BLaER1 (cell line): ENCODE data around the gene POU2F2.

Experiments
- H3K27ac ChIP-seq: shearing (Covaris generic); formaldehyde crosslinking; 2 replicates; pipeline ENCODE4 v1.8.1; 2022
- H3K27me3 ChIP-seq: shearing (Covaris generic); formaldehyde crosslinking; 2 replicates; pipeline ENCODE4 v1.8.1; 2022
- H3K36me3 ChIP-seq: shearing (Covaris generic); formaldehyde crosslinking; 2 replicates; pipeline ENCODE4 v1.8.1; 2022
- H3K4me1 ChIP-seq: shearing (Covaris generic); formaldehyde crosslinking; 2 replicates; pipeline ENCODE4 v1.8.1; 2022
- H3K4me2 ChIP-seq: shearing (Covaris generic); formaldehyde crosslinking; 2 replicates; pipeline ENCODE4 v1.8.1; 2022
- H3K4me3 ChIP-seq: shearing (Covaris generic); formaldehyde crosslinking; 2 replicates; pipeline ENCODE4 v1.8.1; 2022
- H3K9ac ChIP-seq: shearing (Covaris generic); formaldehyde crosslinking; 2 replicates; pipeline ENCODE4 v1.8.1; 2022
- H3K9me3 ChIP-seq: shearing (Covaris generic); formaldehyde crosslinking; 2 replicates; pipeline ENCODE4 v1.8.1; 2022
- H4K20me1 ChIP-seq: shearing (Covaris generic); formaldehyde crosslinking; 2 replicates; pipeline ENCODE4 v1.8.1; 2022
- Cebpa-rat ChIP-seq: shearing (Covaris generic); IDR thresholded peaks from 2 replicates; pipeline ENCODE4 v1.8.1; 2022

Gene POU2F2

DNA sequence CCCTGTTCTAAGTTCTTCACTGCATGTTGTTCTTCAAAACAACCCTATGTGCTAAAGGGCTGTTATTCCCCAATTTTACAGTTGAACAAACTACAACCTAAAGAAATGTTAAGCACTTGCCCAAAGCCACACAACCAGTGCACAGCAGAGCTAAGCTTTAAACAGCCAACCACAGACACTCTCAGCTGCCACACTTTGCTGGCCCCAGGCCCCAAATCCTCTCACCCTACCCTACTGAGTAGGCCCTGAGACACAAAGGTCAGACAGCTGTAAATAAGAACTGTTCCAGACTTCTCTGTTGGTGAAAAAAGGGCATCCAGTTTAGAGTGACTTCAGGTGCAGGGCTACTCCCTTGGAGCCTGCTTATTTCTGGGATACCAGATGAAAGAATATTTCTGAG lies 92.2 kb downstream of the POU2F2 start:
- TF ChIP-seq Cebpa-rat, result no peak
- Histone ChIP-seq H3K4me3 (no peak overlapping the region), H3K27me3 (no peaks in the 10 kb centered on the region), H4K20me1 (peaks cover 4% of the 10 kb centered on the region; the same call in 1 of the 2 replicates), H3K36me3 (peaks cover 91% of the 10 kb centered on the region), H3K27ac (no peak overlapping the region), H3K9ac (no peak overlapping the region), H3K9me3 (no peaks in the 10 kb centered on the region), H3K4me2 (no peak overlapping the region), H3K4me1 (0 out of 2 replicates have a peak, but pooled peaks cover 1% of the 10 kb centered on the region)

GRCh38 chr19:42038666-42039065 lies 93.6 kb downstream of the POU2F2 start:
- Histone ChIP-seq H3K27me3 (no peaks in the 10 kb centered on the region), H3K9ac (no peak overlapping the region), H3K36me3 (peaks cover 86% of the 10 kb centered on the region), H3K9me3 (no peaks in the 10 kb centered on the region), H3K4me3 (no peak overlapping the region), H3K4me2 (no peak overlapping the region), H3K27ac (no peak overlapping the region), H3K4me1 (0 out of 2 replicates have a peak, but pooled peaks cover 4% of the 10 kb centered on the region), H4K20me1 (peaks cover 4% of the 10 kb centered on the region; the same call in 1 of the 2 replicates)
- no peak for TF ChIP-seq Cebpa-rat

- Histone ChIP-seq H3K4me1 (0 out of 2 replicates have a peak, but pooled peaks cover 4% of the 10 kb centered on the region), H3K9me3 (no peaks in the 10 kb centered on the region), H3K4me2 (no peak overlapping the region), H3K27me3 (no peaks in the 10 kb centered on the region), H3K36me3 (peaks cover 84% of the 10 kb centered on the region), H3K4me3 (no peak overlapping the region), H3K9ac (no peak overlapping the region), H4K20me1 (peaks cover 4% of the 10 kb centered on the region; the same call in 1 of the 2 replicates), H3K27ac (no peak overlapping the region)
- no peak for TF ChIP-seq Cebpa-rat
These were observed 94.6 kb downstream of the POU2F2 start for GRCh38 chr19:42037649-42038048.
